ENCODE data around the gene SLC25A21.

DNA sequence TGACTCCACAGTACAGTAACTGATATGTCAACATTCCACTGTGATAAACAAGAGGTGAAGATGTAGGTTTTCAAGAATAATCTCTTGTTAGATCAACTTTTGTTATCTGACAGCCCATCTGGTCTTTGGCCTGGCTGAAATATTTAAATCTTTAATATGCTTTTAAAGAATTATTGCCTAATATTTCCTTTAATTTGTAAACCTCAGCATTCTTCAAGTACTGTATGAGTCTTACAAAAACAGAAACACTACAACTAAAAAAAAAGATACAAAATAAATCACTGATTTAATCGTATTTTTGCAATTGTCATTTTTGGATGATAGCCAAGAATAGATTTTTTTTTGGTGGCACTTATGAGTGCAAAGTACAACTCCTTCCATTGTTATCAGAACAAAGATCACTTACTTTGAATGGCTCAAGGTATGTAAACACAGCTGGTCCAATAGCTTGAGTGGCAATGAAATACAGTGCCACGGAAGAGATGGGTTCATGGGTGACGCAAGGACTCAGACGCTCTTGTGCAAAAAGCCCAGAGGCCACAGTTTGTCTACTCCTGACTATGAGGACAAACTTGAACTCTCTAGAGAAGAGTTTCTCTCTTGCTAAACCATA lies 401.3 kb downstream of the SLC25A21 start:
- TF ChIP-seq CTCF (IDR thresholded peaks at IDR 0.05) (no peak), EZH2 (IDR thresholded peaks at IDR 0.05) (no peak), EZH2phosphoT487 (IDR thresholded peaks at IDR 0.05) (no peak)
